GM12891 (cell line): ENCODE measurements around the gene DNAJB14. TPM values are rescaled to one million over a fixed set of nuclear protein-coding genes. Genes with fewer than 3 reads are reported as not detected.

Source experiments
- DNase-seq: peaks from one replicate; pipeline ENCODE4 v3.0.0; 2011; ENCODE audit warnings: low spot score; ENCODE audit not compliant: insufficient read length
- FAIRE-seq: peaks from 2 replicates; lab custom pipeline; 2011; peaks lifted over from hg19 to GRCh38; lab: Jason Lieb, UNC
- PAX5 ChIP-seq: IDR thresholded peaks from 2 replicates; pipeline ENCODE4 v1.6.1; 2011; ENCODE audit warnings: low read length, moderate library complexity, mild to moderate bottlenecking; ENCODE audit not compliant: insufficient read depth, severe bottlenecking
- POLR2A ChIP-seq: IDR thresholded peaks from 2 replicates; pipeline ENCODE4 v1.6.1; 2011; ENCODE audit warnings: low read depth, low read length, control low read depth
- POLR2AphosphoS5 ChIP-seq: IDR thresholded peaks from 2 replicates; pipeline ENCODE4 v1.6.1; 2011; ENCODE audit warnings: low read depth, low read length, control low read depth
- POU2F2 ChIP-seq: IDR thresholded peaks from 2 replicates; pipeline ENCODE4 v1.6.1; 2011; ENCODE audit warnings: low read depth, mild to moderate bottlenecking, control low read depth, low read length, moderate library complexity
- SPI1 ChIP-seq: IDR thresholded peaks from 2 replicates; pipeline ENCODE4 v1.6.1; 2011; ENCODE audit warnings: low read depth, low read length, control low read depth
- TAF1 ChIP-seq: IDR thresholded peaks from 2 replicates; pipeline ENCODE4 v1.6.1; 2011; ENCODE audit warnings: low read depth, low read length, control low read depth
- polyA plus RNA-seq: library from polyadenylated mRNA; unstranded; fragments of >200 nt; gene quantifications from one replicate; pipeline ENCODE4 v1.2.1, GENCODE V29; 2012; ENCODE audit warnings: low read depth, missing spikeins, inconsistent platforms; ENCODE audit not compliant: missing spikeins

The DNAJB14 gene
- polyA plus RNA-seq = 32.4 TPM

- TF ChIP-seq POU2F2 (peak; percentile 83; the same call in 1 of the 2 replicates), SPI1 (peak; percentile 40; the same call in 1 of the 2 replicates), POLR2AphosphoS5 (peak; percentile 92), TAF1 (0 out of 2 replicates have a peak, but pooled peaks have one; percentile 14), POLR2A (peak; percentile 85), PAX5 (peak; percentile 64)
- DNase-seq (peak; percentile 48), FAIRE-seq (peak; percentile 92)
Measured at GRCh38 chr4:99946356-99947189, at the start of gene DNAJB14. Gene DNAJB14 (minus strand): TSS chr4:99946618. CDS start chr4:99946571, 47 bp downstream.

GRCh38 chr4:99991741-99992140 is 45.3 kb upstream of the DNAJB14 start:
- TF ChIP-seq POLR2AphosphoS5 = no peak
- no peak for TF ChIP-seq TAF1
- no peak for TF ChIP-seq POU2F2
- no peak for TF ChIP-seq PAX5
- no peak for TF ChIP-seq POLR2A
- no peak for TF ChIP-seq SPI1
- DNase-seq (no peak), FAIRE-seq (no peak)

- DNase-seq (no peak), FAIRE-seq (no peak)
- no peak for TF ChIP-seq PAX5
Measured at GRCh38 chr4:99987681-99988080, 41.3 kb upstream of the DNAJB14 start.

- no peak for FAIRE-seq
- DNase-seq = no peak
Measured at GRCh38 chr4:99986792-99987191, 40.4 kb upstream of the DNAJB14 start.

GRCh38 chr4:99983289-99983943 is 37.0 kb upstream of the DNAJB14 start:
- no peak for FAIRE-seq
- no peak for TF ChIP-seq POLR2AphosphoS5
- TF ChIP-seq POLR2A = no peak
- no peak for TF ChIP-seq POU2F2
- no peak for TF ChIP-seq SPI1
- TF ChIP-seq PAX5 = no peak
- no peak for TF ChIP-seq TAF1
- no peak for DNase-seq

More at GRCh38 chr4:99986792-99987191, 40.4 kb upstream of the DNAJB14 start:
- no peak for TF ChIP-seq PAX5
- no peak for TF ChIP-seq SPI1
- no peak for TF ChIP-seq TAF1
- TF ChIP-seq POU2F2 = no peak
- no peak for TF ChIP-seq POLR2AphosphoS5
- no peak for TF ChIP-seq POLR2A

GRCh38 chr4:99979872-99980271 is 33.5 kb upstream of the DNAJB14 start:
- TF ChIP-seq SPI1 = no peak
- no peak for TF ChIP-seq TAF1
- TF ChIP-seq PAX5 = no peak
- TF ChIP-seq POU2F2 = no peak
- TF ChIP-seq POLR2A = no peak
- TF ChIP-seq POLR2AphosphoS5 = no peak
- FAIRE-seq (no peak), DNase-seq (no peak)

- no peak for TF ChIP-seq POU2F2
- no peak for TF ChIP-seq SPI1
- no peak for TF ChIP-seq PAX5
- no peak for TF ChIP-seq POLR2AphosphoS5
- TF ChIP-seq TAF1 = no peak
- TF ChIP-seq POLR2A = no peak
- no peak for DNase-seq
Measured at GRCh38 chr4:99971453-99972111, 25.2 kb upstream of the DNAJB14 start.

GRCh38 chr4:99968330-99968729 is 21.9 kb upstream of the DNAJB14 start:
- no peak for FAIRE-seq
- DNase-seq = no peak
- TF ChIP-seq POLR2AphosphoS5 (no peak), PAX5 (no peak), POLR2A (no peak), TAF1 (no peak), POU2F2 (no peak), SPI1 (no peak)

More at GRCh38 chr4:99971453-99972111, 25.2 kb upstream of the DNAJB14 start:
- FAIRE-seq = no peak

GRCh38 chr4:99966692-99967091 is 20.3 kb upstream of the DNAJB14 start:
- no peak for DNase-seq
- no peak for FAIRE-seq
- no peak for TF ChIP-seq TAF1
- TF ChIP-seq SPI1 = no peak
- no peak for TF ChIP-seq POU2F2
- TF ChIP-seq POLR2AphosphoS5 = no peak
- TF ChIP-seq POLR2A = no peak
- TF ChIP-seq PAX5 = no peak
